NCI-H774 (cell line): ENCODE results near the gene EPB41L2.

ENCODE experiments used
- DNase-seq: peaks from one replicate; lab custom pipeline; 2025; lab: John Stamatoyannopoulos, UW

EPB41L2 gene

DNA sequence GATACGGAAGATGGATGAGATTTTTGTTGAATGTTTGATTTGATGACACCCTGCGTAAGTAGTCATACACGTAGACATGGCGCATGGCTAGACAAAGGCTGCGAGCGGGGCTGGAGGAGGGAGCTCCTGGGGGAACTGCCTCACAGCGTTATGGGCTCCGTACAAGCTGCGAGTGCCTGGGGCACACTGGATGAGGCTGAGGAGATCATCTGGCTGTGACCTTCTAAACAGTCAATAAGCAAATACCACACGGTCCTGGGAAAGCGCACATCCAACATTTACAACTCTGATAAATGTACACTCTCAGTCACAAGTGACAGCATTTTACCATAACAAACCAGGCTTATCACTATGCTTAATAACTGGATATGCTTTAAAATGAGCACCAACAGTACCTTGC is 198.7 kb downstream of the EPB41L2 start:
- no peak for DNase-seq

DNA sequence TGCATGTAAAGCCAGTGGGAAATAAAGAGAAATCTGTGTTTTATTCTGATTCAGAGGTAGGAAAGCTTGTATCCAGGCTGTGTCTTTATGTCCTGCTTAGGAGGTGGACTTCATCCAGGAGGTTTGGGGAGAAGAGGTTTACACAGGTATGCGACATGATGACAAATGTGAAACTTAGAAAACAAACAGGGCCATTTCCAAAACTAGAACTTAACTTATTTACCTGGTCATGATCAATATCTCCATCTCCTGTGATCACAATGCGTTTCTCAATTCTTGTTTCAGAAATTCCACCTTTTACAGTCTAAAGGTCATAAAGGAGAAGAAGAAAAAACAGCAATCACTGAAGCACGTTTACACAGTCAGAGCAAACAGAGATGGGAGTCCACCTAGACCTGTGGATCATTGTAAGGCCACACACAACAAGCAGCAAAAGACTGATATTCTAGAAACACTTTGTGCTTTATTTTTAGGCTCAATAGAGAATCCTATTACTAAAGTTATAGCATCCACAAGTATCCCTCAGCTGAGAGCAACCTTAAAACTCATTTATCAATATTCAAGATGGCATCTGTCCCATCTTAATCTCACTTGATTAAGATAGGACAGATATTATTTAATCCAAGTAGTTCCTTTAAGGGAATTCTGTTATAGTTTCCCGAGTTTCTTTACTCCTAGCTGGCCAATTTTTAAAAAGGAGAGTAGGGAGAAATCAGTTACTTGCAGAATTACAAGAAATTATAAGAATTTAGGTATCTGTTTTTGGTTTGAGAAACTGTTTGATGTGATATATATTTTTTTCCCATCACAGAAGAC is 199.4 kb downstream of the EPB41L2 start:
- no peak for DNase-seq

GRCh38 chr6:130862370-130862769 is 200.7 kb downstream of the EPB41L2 start:
- no peak for DNase-seq

GRCh38 chr6:130859161-130859867 is 203.7 kb downstream of the EPB41L2 start:
- no peak for DNase-seq

GRCh38 chr6:130858498-130859160 is 204.4 kb downstream of the EPB41L2 start:
- DNase-seq = no peak

GRCh38 chr6:130858054-130858453 is 205.0 kb downstream of the EPB41L2 start:
- no peak for DNase-seq

GRCh38 chr6:130853555-130854183 is 209.4 kb downstream of the EPB41L2 start:
- DNase-seq = no peak

DNA sequence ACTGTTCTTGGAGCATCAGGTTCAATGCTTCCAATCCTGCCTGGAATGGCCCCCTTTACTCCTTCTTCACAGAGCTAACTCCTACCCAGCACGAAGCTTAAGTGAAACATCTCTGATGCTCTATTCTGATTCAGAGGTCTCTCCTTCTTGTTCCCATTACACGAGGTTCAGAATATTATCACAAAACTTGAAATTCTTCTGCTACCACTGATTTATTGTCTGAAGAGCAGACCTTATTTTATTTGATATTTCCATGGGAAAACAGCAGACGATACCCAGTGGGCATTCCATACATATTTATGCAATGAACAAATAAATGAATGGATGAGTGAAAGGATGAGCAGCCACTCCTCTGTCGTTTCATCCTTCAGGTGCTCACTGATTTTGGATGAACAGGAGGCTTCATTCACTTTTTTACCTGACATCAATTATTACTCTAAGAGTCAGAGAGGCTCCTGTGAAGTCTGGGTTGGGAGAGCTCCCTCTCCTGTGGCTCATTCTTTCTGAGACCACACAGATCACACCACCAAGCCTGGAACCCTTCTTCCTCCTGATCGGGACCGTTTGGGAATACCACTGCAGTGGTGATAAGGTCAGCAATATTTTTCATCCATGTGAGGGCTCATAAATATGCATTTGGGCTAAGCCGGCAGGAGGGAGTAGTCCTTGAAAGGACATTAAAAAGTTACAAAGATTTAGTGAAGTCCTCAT is 210.0 kb downstream of the EPB41L2 start:
- no peak for DNase-seq

DNA sequence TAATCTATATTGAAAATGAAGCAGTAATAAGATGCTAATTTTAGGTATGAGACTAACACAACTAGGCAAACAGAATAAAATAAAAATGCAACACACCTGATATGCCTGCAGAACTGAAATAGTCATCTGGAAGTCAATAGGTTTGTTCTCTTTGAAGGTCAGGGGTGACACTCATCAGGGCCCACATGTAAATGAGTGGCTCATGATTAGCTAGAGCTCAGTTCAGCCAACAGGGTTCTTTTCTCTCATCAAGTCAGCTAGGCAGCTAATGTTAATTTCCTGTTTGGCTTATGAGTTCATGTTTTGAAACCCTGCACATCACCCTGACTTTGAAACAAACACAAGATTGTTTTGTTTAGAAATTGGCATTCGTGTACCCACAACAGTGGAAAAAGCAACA is 212.0 kb downstream of the EPB41L2 start:
- no peak for DNase-seq

- peak; percentile 64 for DNase-seq
Observed at GRCh38 chr6:130849594-130849993, 213.5 kb downstream of the EPB41L2 start.

- DNase-seq = peak; percentile 9
Observed at GRCh38 chr6:130848945-130849344, 214.1 kb downstream of the EPB41L2 start.

DNA sequence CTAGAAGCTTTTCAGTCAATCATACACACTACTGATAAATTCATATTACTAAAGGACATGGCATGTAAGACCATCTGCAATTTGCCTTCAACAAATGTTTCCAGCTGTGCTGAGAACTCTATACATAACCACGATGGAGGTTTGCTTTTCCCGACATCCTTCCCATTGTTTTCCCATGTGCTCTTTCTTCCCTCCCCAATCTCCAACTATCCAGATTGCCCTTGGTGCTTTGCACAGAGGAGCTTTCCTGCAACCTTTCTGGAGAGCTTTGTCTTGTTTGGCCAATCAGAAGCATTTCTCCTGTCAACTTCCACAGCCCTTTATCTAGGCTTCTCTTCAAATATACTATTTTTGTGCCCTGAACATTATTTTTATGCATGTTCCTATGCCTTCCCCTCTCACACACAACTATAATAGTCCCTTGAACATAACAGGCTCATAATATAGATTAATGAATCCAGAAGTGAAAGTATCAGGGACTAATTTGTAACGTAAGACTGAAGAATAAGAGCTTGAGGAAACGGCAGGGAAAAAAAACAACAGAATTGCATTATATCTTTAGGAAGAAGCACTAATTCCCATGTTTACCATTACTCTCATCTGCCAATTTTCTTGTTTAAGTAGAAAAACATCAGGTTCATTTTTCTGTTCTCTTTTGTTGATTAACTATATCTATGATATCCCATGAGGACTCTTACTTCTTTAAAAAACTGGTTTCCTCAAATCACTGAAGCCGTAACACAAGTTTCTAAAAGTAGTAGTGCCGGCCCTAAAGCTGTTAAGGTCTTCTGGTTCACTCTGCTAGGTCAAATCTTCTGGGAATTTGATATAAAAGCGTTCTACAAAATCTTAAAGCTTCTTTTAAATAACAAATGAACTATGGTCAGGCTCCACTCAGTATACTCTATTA is 215.8 kb downstream of the EPB41L2 start:
- DNase-seq = no peak

- DNase-seq = no peak
Observed at GRCh38 chr6:130846501-130846900, 216.5 kb downstream of the EPB41L2 start.

DNA sequence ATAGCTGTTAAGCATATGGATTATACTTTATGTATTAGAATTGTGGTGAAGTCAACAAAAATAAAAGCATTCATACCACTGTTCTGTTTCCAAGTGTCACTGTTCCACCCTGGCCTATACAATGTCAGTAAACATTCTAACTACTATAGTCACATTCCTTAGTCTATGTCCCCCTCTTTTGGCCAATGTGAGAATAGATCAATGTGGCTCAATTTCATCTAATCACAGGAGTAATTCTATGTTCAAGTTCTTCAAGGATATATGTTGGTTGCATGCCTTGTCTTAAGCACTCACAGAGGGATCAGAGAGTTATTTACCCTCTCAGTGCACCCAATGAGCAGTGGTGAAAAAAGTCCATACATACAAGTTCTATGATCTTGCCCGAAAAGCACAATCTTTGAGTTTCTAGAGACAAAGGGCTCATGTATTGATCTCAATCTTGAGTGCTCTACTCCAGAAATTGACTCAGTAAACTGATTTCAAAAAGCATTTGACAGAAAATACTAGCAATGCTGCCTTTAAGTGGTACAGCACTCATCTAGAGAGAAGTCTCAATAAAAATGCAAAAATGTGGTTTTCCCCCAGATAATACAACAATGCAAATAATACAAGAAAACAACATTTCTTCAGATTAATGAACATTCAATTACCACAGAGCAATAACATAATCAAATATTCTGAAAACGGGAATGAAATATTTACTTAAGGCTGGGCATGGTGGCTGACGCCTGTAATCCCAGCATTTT is 219.3 kb downstream of the EPB41L2 start:
- peak; percentile 59 for DNase-seq

GRCh38 chr6:130841128-130841728 is 221.8 kb downstream of the EPB41L2 start:
- DNase-seq = no peak

DNA sequence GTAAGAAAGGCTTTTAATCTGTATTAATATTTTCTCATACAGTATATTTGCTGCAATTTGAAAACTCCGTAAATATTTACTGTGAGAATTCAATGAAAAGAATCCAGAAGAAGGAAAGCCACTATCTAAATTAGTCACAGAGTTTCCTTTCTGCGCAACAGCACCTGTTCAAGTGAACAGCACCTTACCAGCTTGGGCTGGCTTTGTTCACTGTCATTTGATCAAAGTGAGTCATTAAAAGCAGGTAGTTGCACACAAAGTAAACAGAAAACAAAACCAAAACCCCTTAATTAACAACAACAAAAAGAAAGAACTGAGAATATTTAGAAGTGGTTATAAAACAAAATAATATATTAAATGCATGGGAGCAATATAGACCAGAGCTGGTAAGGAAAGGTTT is 223.0 kb downstream of the EPB41L2 start:
- no peak for DNase-seq

DNA sequence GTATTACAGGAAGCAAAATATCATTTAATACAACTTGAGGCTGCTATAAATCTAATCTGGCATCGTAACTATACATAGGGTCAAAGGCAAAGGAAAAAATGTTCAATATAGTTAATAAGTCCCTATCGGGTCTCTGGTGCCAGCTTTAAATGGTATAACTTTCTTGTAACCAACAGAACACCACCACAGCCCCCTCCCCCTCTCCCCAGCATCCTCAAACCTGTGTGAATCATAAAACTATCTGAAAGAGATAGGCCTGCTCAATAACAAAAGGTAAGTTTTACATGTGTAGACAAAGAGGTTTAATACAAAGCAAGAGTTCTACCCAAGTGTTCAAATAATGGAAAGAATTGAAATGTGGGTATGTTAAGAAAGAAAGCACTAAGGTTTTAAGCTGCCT is 223.7 kb downstream of the EPB41L2 start:
- no peak for DNase-seq

GRCh38 chr6:130838951-130839350 is 224.1 kb downstream of the EPB41L2 start:
- DNase-seq = no peak

- DNase-seq = no peak
Observed at GRCh38 chr6:130838250-130838860, 224.7 kb downstream of the EPB41L2 start.
